Dermis microvascular lymphatic vessel endothelial cell (primary cell): ENCODE measurements around the gene IGFBP6. TPM values are rescaled to one million over a fixed set of nuclear protein-coding genes. Genes with fewer than 3 reads are reported as not detected.
A peak's percentile ranks its signal among the peaks of the same experiment; 100 is the strongest.
"Not testable (repeated sequence)": the region's sequence is repeated elsewhere in the genome, so short reads cannot be mapped to it uniquely, and the experiment has no call there.

Experiments
- DNase-seq, 2 donors: peaks; one replicate each; pipeline versions ENCODE4 v3.0.0 to v3.0.0-alpha.2; 2010; ENCODE audit warnings: low read depth in 2 of 2
- total RNA-seq: library from RNA; depleted of rRNA; stranded (reverse); fragments of >200 nt; gene quantifications from 2 replicates; pipeline ENCODE4 v1.2.1, GENCODE V29; 2014

Gene IGFBP6
- total RNA-seq, 1 donor from 2014 or later = 6.9 TPM

- not testable (repeated sequence) for DNase-seq
Measured at GRCh38 chr12:53095596-53095895, 1.9 kb upstream of the IGFBP6 start.

- DNase-seq = no peak
Measured at GRCh38 chr12:53096089-53096741, 1.3 kb upstream of the IGFBP6 start.

- DNase-seq = no peak
Measured at GRCh38 chr12:53096759-53097158, 708 bp upstream of the IGFBP6 start.

- no peak for DNase-seq
Measured at GRCh38 chr12:53097207-53097563, 282 bp upstream of the IGFBP6 start.

- peak in 1 of 2 donors; percentile 36 for DNase-seq
Measured at GRCh38 chr12:53098354-53098981, 1.0 kb downstream of the IGFBP6 start.

- peak; percentile 40 to 82 for DNase-seq
Measured at GRCh38 chr12:53099071-53099882, 1.8 kb downstream of the IGFBP6 start.

GRCh38 chr12:53100466-53101151 is 3.1 kb downstream of the IGFBP6 start:
- no peak for DNase-seq

GRCh38 chr12:53101266-53101665 is 3.8 kb downstream of the IGFBP6 start:
- DNase-seq = no peak

- no peak for DNase-seq
Measured at GRCh38 chr12:53101931-53102781, 4.7 kb downstream of the IGFBP6 start.

GRCh38 chr12:53102883-53103807 is 5.7 kb downstream of the IGFBP6 start, which contains the start of gene SOAT2:
Gene SOAT2 (plus strand): TSS chr12:53103486. CDS start chr12:53103578, 92 bp downstream.
- DNase-seq = no peak

- DNase-seq = no peak
Measured at GRCh38 chr12:53103860-53104305, 6.4 kb downstream of the IGFBP6 start.

GRCh38 chr12:53105256-53105655 is 7.8 kb downstream of the IGFBP6 start:
- DNase-seq = no peak

- DNase-seq = no peak
Measured at GRCh38 chr12:53105712-53106439, 8.4 kb downstream of the IGFBP6 start.

GRCh38 chr12:53107122-53107521 is 9.7 kb downstream of the IGFBP6 start:
- DNase-seq = no peak

- DNase-seq = not testable (repeated sequence)
Measured at GRCh38 chr12:53112431-53112830, 15.0 kb downstream of the IGFBP6 start.

GRCh38 chr12:53113136-53113705 is 15.8 kb downstream of the IGFBP6 start:
- DNase-seq = no peak

GRCh38 chr12:53113951-53114350 is 16.5 kb downstream of the IGFBP6 start:
- no peak for DNase-seq

GRCh38 chr12:53115112-53115890 is 17.8 kb downstream of the IGFBP6 start:
- no peak for DNase-seq
